GM12891 (cell line): ENCODE data around the gene SLC17A6.

Source experiments
- POLR2A ChIP-seq: IDR thresholded peaks from 2 replicates; pipeline ENCODE4 v1.6.1; 2011; ENCODE audit warnings: low read depth, low read length, control low read depth
- POLR2AphosphoS5 ChIP-seq: IDR thresholded peaks from 2 replicates; pipeline ENCODE4 v1.6.1; 2011; ENCODE audit warnings: low read depth, low read length, control low read depth

- TF ChIP-seq POLR2AphosphoS5: no peak
- no peak for TF ChIP-seq POLR2A
Measured at GRCh38 chr11:22346282-22346681, 8.1 kb downstream of the SLC17A6 start.
